SKM-1 treated with dmso at 0.1 percent for 144 hours (cell line): Measurements from ENCODE around the gene PTPN4.
"Not testable (repeated sequence)": the region's sequence is repeated elsewhere in the genome, so short reads cannot be mapped to it uniquely, and the experiment has no call there.

Source experiments
- DNase-seq: peaks from one replicate; lab custom pipeline; 2025; ENCODE audit not compliant: unreplicated experiment; lab: John Stamatoyannopoulos, UW

Gene PTPN4

DNA sequence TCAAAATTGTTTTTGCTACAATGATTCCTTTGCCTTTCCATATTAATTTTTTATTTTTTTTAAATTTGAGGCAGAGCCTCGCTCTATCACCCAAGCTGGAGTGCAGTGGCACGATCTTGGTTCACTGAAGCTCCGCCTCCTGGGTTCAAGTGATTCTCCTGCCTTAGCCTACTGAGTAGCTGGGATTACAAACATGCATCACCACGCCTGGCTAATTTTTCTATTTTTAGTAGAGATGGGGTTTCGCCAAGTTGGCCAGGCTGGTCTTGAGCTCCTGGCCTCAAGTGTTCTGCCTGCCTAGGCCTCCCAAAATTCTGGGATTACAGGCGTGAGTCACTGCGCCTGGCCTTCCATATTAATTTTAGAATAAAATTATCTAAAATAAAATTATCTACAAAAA is 41.3 kb downstream of the PTPN4 start:
- no peak for DNase-seq

DNA sequence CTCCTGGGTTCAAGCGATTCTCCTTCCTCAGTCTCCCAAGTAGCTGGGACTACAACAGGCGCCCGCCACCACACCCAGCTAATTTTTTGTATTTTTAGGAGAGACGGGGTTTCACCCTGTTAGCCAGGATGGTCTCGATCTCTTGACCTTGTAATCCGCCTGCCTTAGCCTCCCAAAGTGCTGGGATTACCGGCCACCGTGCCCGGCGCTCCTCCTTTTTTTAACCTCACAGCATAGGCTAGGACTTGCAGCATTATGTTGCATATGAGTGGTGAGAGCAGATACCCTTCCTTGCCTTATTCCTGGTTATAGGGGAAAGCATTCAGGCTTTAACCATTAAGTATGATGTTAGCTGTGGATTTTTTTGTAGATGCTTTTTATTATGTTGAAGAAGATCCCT is 42.3 kb downstream of the PTPN4 start:
- DNase-seq: not testable (repeated sequence)

DNA sequence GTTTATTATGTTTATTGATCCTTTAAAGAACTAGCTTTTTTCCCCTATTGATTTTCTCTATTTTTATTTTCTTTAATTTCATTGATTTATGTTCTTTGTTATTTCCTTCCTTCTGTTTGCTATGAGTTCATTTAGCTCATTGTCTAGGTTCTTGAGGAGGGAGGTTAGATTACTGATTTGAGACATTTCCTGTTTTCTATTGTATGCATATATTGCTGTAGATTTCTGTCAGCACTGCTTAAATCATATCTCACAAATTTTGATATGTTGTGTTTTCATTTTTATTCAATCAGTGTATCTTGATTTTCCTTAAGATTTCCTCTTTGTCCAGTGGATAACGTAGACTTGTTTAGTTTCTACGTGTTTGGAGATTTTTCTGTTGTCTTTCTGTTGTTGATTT is 43.4 kb downstream of the PTPN4 start:
- DNase-seq: no peak

DNA sequence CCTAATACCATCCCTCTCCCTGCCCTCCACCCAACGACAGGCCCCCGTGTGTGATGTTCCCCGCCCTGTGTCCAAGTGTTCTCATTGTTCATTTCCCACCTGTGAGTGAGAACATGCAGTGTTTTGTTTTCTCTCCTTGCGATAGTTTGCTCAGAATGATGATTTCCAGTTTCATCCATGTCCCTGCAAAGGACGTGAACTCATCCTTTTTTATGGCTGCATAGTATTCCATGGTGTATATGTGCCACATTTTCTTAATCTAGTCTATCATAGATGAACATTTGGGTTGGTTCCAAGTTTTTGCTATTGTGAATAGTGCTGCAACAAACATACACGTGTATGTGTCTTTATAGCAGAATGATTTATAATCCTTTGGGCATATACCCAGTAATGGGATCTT is 44.7 kb downstream of the PTPN4 start:
- not testable (repeated sequence) for DNase-seq

DNA sequence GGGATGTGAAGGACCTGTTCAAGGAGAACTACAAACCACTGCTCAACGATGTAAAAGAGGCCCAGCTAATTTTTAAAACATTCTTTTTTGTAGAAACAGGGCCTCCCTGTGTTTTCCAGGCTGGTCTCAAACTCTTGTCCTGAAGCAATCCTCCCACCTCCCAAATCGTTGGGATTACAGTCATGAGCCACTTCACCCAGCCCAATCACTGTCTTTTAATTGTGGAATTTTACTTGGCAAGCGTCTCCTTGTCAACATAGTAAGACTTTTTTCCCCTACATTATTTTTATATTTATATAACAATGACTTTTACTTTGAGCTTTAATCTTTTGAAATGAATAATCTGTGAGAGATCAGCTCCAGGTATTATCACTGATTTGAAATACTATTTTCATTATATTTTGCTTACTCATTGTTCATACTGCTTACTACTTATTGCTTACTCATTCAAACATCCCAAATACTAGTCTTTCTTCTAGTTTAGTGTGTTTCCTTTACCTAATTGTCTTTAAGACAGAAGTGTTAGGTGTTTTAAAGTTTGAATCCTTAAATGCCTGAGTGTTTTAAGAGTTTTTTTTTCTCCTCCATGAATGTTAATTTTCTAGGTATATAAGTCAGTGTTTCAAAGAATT is 48.9 kb downstream of the PTPN4 start:
- no peak for DNase-seq

DNA sequence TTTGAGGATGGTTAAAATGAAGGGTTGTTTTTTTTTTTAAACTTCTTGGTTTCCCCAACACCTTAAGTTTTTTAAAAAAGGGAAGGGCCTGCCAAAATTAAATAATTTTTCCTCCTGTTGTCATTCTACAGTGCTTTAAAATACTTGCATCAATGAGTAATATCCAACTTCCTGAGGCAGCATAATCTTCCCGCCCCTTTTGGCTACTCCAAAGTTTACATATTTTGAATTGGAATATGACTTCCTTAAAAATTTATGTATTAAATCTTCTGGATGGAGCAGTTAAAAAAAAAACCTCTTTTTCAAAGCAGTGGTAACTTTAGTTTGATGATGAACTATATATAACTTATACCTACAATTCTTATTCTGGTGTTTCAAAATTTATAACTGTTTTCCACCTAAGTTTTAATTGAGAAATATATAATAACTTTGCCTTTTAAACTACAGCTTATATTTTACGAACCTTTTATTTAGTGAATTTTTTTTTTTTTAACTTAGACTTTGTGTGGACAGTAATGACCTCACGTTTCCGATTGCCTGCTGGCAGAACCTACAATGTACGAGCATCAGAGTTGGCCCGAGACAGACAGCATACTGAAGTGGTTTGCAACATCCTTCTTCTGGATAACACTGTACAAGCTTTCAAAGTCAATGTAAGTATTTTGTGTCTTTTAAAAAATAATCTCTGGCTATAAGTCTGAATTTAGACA is 49.8 kb downstream of the PTPN4 start:
- DNase-seq: no peak

DNA sequence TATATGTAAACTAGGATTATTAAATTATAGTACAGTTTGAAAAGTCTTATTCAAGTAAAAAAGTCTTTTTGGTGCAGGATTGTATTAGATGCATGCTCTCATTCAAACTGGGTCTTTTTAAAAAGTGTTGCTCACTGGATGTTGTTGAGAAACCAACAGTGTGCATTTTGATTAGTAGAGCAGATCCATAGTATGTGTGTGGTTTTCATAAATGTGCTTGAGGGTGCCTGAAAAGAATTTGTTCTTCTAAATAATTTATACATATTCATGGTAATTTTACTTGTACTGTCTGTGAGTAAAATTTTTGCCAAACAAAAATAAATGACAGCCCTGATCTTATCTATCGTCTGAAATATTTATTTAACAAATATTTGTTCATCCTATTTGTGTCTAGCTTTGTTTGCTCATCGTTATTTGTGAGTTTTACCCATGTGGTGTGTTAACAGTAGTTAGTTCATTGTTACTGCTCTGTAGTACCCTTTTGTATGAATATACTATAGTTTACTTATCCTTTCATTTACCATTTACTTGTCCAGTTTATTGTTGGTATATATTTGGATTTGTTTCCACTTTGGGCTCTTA is 50.4 kb downstream of the PTPN4 start:
- no peak for DNase-seq

DNA sequence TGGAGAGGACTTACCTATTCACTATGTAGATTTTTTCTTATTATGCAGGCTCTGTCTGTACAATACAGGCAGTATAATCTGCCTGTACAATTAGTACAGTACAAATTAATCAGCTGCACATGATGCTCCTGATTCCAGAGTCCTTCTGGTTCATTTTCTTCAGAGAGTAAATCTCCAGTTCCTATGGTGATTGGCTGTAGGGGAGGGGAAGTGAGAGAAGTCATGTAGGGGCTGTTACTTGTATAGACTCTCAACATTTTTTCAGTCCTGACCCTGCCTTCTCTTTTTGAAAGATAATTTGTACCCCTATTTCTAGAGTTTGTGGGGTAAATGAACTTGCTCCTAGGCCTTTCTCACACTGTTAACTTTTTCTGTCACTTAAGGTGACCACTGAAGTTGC is 54.5 kb downstream of the PTPN4 start:
- no peak for DNase-seq

DNA sequence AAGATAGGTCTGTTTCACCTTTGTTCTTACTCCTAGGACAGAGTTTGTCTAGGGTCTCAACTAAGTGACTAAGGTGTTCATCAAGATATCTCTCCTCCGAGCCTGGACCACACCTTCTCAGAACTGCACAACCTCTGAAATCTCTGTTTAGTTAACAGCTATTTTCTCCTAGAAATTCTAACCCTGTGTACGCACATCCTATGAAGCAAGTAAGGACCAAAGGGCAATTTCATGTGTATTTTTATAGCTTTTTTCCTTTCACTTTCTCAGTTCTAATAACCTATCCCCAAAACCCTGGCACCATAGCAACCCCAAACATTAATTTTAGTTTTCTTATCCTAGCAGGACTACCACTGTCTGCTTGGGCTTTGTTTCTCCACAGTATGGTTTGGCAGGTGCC is 59.1 kb downstream of the PTPN4 start:
- DNase-seq: no peak

DNA sequence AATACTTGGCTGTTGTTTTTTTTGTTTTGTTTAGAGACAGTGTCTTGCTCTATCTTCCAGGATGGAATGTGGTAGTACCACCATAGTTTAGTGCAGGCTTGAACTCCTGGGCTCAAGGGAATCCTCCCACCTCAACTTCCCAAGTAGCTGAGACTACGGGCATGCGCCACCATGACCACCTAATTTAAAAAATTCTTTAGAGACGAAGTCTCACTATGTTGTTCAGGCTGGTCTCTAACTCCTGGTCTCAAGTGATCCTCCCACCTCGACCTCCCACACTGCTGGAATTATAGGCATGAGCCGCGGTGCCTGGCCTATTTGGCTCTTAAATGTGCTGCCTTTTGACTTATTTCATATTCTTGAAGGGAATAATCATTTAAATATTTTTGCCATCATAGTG is 60.1 kb downstream of the PTPN4 start:
- no peak for DNase-seq

DNA sequence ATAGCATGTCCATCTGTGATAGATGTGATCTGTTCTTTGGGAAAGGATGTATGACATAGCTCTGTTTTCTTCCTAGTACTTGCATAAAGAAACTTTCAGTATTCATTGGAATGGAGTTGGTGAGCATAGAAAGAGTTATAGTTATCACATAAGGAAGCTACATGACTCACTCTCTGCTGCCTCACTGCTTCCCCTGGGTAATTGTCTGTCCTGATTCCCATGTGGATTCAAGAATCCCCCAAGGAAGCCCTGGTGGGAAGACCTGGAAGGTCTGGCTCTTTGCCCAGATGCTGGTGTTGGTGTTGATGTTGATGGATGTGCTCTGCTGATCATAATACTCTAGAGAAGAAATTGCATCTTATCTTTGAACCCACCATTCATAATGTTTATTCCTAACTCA is 60.6 kb downstream of the PTPN4 start:
- no peak for DNase-seq

DNA sequence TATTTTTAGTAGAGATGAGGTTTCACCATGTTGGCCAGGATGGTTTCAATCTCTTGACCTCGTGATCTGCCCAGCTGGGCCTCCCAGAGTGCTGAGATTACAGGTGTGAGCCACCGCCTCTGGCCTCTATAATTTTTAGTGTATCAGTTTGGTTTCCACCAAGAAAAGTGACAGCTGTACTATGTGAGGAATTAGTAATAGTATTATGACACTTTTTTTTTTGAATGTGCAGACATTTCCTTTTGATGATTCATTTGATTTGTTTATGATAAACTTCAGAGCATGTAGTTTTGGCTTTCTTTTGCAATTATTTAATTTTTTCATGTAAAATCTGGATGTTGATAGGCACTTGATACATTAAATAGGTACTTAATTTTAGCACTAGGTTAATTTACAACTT is 61.5 kb downstream of the PTPN4 start:
- no peak for DNase-seq

DNA sequence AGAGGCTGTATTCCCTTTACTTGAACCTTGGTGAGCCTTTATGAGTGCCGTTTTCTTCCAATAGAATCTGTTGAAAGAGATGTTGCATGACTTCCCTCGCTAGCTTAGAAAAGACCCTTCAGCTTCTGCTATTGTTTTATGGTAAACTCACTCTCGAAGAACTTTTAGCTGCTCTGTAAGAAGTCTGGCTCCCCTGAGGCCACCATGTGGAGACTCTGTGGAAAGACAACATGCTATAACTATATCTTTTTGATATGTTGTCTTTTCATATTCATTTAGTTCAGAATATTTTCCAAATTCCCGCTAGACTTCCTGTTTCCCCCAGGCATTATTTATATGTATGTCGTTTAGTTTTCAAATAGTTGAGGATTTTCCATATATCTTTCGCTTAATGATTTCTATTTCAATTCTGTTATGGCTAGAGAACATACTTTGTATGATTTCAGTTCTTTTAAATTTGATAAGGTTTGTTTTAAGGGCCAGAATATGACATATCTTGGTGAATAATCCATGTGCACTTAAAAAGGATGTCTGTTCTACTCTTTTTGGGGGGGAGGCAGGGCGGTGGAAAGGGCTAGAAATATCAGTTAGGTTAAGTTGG is 64.1 kb downstream of the PTPN4 start:
- peak; percentile 18 for DNase-seq

DNA sequence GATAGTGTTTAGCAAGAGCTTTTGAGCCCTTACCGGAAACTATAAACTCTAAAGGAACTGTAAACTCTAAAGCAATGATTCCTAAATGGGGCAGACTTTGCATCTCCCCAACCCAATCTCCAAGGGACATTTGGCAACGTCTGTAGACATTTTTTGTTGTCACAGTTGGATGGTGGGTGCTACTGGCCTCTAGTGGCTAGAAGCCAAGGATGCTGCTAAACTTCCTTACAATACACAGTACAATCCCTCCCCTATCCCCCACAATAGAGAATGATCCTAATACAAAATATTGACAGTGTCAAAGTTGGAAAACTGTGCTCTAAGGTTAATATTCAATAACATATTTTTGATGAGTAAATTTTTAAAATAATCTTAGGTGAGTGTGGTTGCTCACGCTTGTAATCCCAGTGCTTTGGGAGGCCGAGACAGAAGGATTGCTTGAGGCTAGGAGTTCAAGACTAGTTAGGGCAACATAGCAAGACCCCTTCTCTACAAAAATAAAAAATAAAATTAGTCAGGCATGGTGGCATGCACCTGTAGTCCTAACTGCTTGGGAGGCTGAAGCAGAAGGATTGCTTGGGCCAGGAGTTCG is 66.7 kb downstream of the PTPN4 start:
- peak; percentile 50 for DNase-seq

DNA sequence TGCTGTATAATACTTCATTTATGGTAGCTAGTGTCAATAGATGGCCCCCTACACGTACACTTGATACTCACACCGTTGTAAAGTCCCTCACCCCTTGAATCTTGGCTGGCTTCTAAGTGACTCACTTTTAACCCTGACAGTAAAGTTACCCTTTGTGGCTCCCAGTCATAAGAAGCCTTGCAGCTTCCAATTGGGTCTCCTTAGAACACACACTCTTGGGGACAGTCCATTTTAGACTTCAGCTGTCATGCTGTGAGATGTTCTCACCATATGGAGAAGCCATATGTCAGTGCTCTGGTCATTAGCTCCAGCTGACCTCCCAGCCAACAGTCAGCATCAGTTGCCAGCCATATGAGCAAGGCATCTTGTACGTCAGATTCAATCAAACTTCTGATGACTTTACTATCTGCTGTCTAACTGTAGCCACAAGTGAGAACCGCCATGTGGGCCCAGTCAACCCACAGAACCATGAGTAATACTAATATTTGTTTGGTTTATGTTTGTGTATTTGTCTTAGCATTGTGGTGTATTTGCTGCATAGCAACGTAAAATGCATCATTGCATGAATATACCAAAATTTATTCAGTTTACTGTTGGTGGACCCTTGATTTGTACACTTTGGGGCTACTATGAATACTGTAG is 68.3 kb downstream of the PTPN4 start:
- no peak for DNase-seq

DNA sequence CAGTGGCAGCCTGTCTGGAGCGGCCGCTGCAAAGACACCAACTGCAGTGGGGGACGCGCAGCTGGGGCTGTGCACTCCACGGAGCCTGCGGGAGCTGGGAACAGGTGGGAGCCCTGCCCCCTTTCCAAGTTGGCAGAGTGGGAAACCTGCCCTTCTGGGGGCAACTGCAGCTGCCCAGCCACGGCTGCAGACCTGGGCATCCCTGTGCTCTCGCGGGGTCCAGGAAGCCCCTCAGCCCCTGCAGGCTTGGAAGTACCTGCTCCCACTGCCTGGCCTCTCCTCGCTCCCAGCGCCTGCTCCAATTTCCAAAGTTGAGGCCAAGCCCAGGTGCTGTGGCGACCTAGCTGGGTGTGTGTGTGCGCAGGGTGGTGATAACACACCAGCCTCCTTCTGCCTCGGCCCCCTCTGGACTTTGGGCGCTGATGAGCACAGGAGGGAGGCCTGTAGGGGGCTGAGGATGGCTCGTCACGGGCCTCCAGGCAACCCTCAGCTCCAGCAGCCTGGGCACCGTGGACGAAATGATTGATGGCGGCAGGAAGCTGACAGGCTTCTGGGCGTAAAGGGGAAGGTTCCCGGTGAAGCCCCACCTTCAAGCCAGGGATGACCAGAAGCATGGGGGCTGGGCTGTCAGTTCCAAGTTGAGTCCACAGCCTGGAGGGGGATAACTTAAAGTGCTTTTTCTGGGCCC is 76.9 kb downstream of the PTPN4 start:
- no peak for DNase-seq

DNA sequence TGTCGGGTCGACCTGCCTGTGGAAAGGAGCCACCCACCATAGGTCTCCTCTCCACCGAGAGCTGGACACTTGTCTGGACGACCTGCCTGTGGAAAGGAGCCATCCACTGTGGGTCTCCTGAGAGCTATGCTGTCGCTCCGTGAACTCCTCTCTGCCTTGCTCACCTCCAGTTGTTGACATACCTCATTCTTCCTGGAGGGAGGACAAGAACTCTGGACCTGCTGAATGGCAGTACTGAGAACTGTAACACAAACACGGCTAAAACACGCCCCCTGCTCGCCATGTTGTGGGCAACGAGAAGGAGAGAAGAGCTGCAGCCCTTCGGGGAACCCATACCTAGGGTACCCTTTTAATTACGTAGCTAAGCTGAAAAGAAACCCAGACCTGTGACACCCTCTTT is 77.6 kb downstream of the PTPN4 start:
- no peak for DNase-seq

DNA sequence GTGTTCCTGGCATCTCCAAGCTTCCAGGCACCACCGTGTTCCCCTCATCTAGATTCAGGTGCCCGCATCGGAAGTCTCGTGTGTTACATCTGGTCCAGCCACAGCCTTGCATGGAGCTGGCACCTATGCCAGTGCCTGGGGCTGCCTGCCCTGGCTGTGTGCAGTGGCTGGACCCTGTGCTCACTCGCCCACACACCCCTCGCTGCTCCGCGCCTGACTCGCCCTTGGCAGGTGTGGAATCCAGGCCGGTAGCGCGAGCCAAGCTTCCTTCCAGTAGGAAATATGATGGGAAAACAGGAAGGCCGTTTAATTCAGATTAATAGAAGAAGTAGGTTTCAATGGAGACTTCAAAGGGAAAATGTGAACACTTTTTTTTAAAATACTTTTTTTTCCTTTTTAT is 78.0 kb downstream of the PTPN4 start:
- DNase-seq: no peak

DNA sequence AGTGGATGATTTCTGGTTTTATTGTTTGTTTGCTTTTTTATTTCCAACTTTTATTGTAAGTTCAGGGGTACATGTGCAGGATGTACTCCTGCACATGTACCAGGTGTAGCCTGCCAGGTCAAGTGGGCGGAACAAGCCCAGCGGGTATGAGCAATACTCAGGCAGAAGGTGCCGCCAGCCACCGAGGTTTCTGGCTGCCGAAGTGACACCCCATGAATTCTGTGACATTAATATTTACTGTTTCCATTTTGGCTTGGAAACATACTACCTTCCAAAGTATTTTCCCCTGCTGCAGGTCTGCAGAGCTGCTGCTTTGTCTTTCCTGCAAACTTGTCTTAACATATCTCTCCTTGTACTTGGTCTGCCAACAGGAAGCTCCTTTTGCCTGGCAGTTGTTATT is 78.5 kb downstream of the PTPN4 start:
- no peak for DNase-seq

DNA sequence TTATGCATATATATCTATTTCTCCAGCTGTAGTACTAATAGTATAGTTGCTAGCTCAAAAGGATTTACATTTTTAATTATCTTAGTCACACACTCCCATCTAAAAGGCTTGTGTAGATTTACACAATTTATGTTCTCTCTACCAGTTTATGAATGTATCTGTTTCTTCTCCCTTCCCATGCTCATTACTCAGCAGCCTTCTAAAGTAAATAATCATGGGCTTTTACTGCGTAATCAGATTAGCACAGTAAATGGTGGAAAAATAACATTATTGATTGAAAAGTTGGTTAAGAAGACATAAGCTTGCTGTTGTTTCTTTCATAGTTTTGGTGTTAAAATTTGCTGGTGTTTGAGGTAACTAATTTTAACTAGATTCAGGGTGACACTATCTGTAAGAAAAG is 81.8 kb downstream of the PTPN4 start:
- DNase-seq: no peak

DNA sequence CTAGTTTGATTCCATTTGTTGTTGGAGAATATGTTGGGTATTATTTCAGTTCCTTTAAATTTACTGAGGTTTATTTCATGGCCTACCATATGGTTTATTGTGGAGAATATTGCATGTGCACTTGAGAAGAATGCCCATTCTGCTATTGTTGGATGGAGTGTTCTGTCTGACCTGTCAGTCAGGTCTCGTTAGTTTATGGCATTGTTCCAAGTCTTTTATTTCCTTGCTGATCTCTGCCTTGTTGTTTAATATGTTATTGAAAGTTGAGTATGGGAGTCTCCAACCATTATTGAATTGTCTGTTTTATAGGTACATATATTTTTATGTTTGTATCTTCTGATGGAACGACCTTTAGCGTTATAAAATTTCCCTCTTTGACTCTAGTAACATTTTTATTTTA is 86.3 kb downstream of the PTPN4 start:
- DNase-seq: no peak
